ENCODE measurements around the gene CRTC3. TPM values are rescaled to one million over a fixed set of nuclear protein-coding genes. Genes with fewer than 3 reads are reported as not detected.
"Not testable (repeated sequence)": the region's sequence is repeated elsewhere in the genome, so short reads cannot be mapped to it uniquely, and the experiment has no call there.

CRTC3 gene
- total RNA-seq, 2 donors from 2014 or later, result 10.5 to 13.0 TPM

DNA sequence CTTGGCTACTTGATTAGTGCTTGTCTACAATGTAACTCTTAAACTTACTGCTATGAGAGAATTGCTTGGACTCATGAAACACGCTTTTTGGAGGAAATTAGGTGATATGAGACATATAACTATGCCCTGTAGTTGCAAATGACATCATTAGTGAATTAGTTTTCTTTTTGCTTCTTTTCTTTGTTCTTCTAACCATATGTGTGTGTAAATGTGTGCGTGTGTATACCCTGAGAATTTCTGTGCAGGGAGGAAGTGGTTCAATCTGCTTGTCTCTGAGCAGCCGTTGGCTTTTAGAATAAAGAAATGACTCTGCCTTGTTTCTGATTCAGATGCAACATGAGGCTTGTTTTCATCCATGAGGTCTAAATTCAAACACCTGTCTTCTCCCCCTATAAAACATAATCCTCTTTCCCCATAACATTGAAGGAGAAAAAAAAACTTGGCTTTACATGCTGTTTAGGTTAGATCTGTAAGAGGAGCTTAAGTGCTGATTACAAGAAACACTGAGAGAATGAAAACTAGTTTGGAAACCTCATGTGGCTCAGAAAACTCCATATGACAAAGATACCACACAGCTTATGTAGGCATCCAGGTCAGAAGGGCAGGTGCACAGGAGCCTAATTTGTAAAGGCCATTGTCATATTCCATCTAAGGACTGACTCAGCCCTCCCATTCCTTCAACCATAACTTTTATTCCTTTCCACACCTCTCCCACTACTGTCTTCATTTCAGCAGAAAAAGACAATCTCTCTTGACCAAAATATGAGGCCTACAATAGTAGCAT is 156.9 kb downstream of the CRTC3 start:
- no peak overlapping the region for H3K4me3 ChIP-seq
- 70 to 94% methylated on average over 3 of the region's 3 CpGs for WGBS, 2 donors
- no peaks in the 10 kb centered on the region for H3K36me3 ChIP-seq (replicated peaks in 1 of 2; ENCODE audit: insufficient read depth in 1 of 2, low read depth in 2 of 2)
- no peak for DNase-seq
- intact Hi-C loops (cut with DNase I), result no loop called here
- H3K27ac ChIP-seq, result no peak overlapping the region
- no peaks in the 10 kb centered on the region for H3K9me3 ChIP-seq
- no peaks in the 10 kb centered on the region for H3K27me3 ChIP-seq
- TF ChIP-seq, protein P1, sequence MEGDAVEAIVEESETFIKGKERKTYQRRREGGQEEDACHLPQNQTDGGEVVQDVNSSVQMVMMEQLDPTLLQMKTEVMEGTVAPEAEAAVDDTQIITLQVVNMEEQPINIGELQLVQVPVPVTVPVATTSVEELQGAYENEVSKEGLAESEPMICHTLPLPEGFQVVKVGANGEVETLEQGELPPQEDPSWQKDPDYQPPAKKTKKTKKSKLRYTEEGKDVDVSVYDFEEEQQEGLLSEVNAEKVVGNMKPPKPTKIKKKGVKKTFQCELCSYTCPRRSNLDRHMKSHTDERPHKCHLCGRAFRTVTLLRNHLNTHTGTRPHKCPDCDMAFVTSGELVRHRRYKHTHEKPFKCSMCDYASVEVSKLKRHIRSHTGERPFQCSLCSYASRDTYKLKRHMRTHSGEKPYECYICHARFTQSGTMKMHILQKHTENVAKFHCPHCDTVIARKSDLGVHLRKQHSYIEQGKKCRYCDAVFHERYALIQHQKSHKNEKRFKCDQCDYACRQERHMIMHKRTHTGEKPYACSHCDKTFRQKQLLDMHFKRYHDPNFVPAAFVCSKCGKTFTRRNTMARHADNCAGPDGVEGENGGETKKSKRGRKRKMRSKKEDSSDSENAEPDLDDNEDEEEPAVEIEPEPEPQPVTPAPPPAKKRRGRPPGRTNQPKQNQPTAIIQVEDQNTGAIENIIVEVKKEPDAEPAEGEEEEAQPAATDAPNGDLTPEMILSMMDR (IDR thresholded peaks at IDR 0.05), result no peak
- TF ChIP-seq POLR2A (IDR thresholded peaks at IDR 0.05), result no peak
- ATAC-seq, result no peak
- no peaks in the 10 kb centered on the region for H3K4me1 ChIP-seq

DNA sequence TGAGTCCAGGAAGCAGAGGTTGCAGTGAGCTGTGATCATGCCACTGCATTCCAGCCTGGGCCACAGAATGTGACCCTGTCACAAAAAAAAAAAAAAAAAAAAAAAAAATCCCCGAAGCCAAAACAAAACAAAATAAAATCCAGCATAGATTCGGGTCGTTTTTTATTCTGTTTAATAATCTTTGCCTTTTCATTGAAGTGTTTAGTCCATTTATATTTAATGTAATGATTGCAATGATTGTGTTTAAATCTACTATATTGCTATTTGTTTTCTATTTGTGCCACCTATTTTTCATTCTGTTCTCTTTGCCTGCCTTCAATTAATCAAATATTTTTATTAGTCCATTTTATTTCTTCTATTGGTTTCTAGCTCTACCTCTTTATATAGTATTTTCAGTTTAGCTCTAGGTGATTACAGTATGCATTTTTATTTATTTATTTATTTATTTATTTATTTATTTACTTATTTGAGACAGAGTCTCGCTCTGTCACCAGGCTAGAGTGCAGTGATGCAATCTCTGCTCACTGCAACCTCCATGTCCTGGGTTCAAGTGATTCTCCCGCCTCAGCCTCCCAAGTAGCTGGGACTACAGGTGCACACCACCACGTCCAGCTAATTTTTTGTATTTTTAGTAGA is 159.7 kb downstream of the CRTC3 start:
- 77 to 81% methylated on average over 6 of the region's 6 CpGs for WGBS, 2 donors
- DNase-seq; H3K4me1 ChIP-seq; ATAC-seq; H3K36me3 ChIP-seq (replicated peaks in 1 of 2; ENCODE audit: insufficient read depth in 1 of 2, low read depth in 2 of 2); H3K27me3 ChIP-seq; intact Hi-C loops (cut with DNase I); H3K9me3 ChIP-seq; H3K27ac ChIP-seq; H3K4me3 ChIP-seq: not testable (repeated sequence)

DNA sequence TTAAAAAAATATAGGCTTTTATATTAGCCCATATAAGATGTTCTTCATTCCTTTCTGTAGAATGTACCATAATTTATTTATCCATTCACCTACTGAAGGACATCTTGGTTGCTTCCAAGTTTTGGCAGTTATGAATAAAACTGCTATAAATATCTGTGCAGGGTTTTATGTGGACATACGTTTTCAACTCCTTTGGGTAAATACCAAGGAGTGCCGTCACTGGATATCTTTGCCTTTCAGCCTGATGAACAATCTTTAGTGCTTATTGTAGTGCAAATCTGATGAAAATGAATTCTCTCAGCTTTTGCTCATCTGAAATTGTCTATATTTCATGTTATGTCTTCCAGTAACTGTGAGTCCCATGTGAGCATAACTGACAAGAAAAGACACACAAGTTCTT is 160.9 kb downstream of the CRTC3 start:
- Histone ChIP-seq H3K27me3 (no peaks in the 10 kb centered on the region), H3K4me3 (no peak overlapping the region), H3K4me1 (no peaks in the 10 kb centered on the region), H3K36me3 (replicated peaks in 1 of 2; ENCODE audit: insufficient read depth in 1 of 2, low read depth in 2 of 2) (no peaks in the 10 kb centered on the region), H3K9me3 (no peaks in the 10 kb centered on the region), H3K27ac (no peak overlapping the region)
- ATAC-seq (no peak), DNase-seq (no peak)
- 46 to 51% methylated on average over 2 of the region's 2 CpGs for WGBS, 2 donors
- intact Hi-C loops (cut with DNase I), result no loop called here
- no peak for TF ChIP-seq POLR2A (IDR thresholded peaks at IDR 0.05)
- TF ChIP-seq, protein P1 (IDR thresholded peaks at IDR 0.05), result no peak

DNA sequence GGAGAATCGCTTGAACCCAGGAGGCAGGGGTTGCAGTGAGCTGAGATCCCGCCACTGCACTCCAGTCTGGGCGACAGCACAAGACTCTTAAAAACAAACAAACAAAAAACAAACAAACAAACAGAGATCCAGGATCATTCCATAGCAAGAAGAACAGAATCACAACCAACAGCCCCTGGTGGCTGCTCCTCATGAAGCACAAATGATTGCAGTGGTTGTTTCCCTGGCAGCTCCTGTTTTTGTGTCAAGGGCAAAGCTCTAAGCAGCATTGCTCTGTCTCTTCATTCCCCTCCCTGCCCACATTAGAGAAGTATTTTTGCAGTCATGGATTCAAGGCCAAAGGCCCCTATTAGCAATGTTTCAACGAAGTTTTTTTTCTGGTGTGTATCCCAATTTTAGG is 161.6 kb downstream of the CRTC3 start:
- Histone ChIP-seq H3K9me3 (no peaks in the 10 kb centered on the region), H3K27me3 (no peaks in the 10 kb centered on the region), H3K36me3 (replicated peaks in 1 of 2; ENCODE audit: insufficient read depth in 1 of 2, low read depth in 2 of 2) (no peaks in the 10 kb centered on the region), H3K27ac (no peak overlapping the region), H3K4me1 (no peaks in the 10 kb centered on the region), H3K4me3 (no peak overlapping the region)
- no peak for ATAC-seq
- TF ChIP-seq, protein P1 (IDR thresholded peaks at IDR 0.05), result no peak
- no peak for TF ChIP-seq POLR2A (IDR thresholded peaks at IDR 0.05)
- intact Hi-C loops (cut with DNase I), result no loop called here
- no peak for DNase-seq
- 88 to 94% methylated on average over 4 of the region's 4 CpGs for WGBS, 2 donors

DNA sequence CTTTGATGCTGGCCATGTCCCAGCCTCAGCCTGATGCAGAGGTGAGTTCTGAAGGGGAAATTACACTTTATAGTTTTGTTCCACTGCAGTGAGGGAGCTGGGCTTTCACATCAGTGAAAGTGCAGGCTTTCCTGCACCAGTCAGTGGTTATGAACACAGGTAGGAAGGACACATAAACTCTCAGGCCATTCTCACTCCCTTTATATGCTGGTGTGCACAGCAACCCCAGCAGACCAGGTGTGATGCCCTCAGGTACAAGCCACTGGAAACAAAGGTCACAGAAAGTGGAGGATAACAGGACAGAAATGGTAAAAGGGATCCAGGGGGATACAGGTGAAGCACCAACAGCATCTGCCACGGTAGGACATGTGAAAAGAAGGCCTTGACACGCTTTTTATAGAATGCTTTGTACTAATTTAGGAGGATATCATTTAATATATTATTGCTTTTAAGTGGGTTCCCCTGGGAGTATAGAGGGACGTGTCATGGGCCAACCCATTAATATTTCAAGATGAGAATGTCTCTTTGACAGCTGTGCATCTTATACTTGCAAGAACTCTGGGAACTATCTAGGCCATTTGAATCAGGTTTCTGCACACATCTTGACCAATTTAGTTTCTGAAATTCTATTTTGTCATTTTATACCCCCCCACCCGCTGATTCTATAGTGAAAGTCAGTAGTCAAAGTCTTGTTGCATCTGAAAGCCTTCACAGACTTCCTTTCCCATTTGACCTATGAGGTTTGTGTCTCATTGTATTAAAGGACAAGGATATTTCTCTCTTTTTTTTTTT is 162.5 kb downstream of the CRTC3 start:
- ATAC-seq (no peak), DNase-seq (no peak)
- Histone ChIP-seq H3K27ac (no peak overlapping the region), H3K4me1 (no peaks in the 10 kb centered on the region), H3K36me3 (replicated peaks in 1 of 2; ENCODE audit: insufficient read depth in 1 of 2, low read depth in 2 of 2) (no peaks in the 10 kb centered on the region), H3K4me3 (no peak overlapping the region), H3K27me3 (no peaks in the 10 kb centered on the region), H3K9me3 (no peaks in the 10 kb centered on the region)
- TF ChIP-seq POLR2A (IDR thresholded peaks at IDR 0.05), result no peak
- TF ChIP-seq, protein P1 (IDR thresholded peaks at IDR 0.05), result no peak
- WGBS, 2 donors, result 88 to 90% methylated on average over 4 of the region's 4 CpGs
- intact Hi-C loops (cut with DNase I), result no loop called here
